Measurements from ENCODE around the gene CBFA2T3.

- no peak for TF ChIP-seq YY1 (IDR thresholded peaks at IDR 0.05; ENCODE audit: insufficient read depth, insufficient read length)
- no peak for TF ChIP-seq ZNF274 (IDR thresholded peaks at IDR 0.05; ENCODE audit: low read depth, low read length)
Measured at GRCh38 chr16:88866151-88866920, 110.7 kb downstream of the CBFA2T3 start, which contains the start of gene PABPN1L.
